Activated CD4-positive, CD25-positive, alpha-beta regulatory T cell treated with anti-CD3 and anti-CD28 coated beads, Interleukin-2, amount 50 U/mL, for 16 hours (primary cell): ENCODE measurements around the gene PLPPR5.
"Not testable (repeated sequence)": the region's sequence is repeated elsewhere in the genome, so short reads cannot be mapped to it uniquely, and the experiment has no call there.

Experiments
- DNase-seq: peaks from one replicate; pipeline ENCODE4 v3.0.0-alpha.2; 2020; ENCODE audit warnings: low read depth, low spot score

Gene PLPPR5, protein sequence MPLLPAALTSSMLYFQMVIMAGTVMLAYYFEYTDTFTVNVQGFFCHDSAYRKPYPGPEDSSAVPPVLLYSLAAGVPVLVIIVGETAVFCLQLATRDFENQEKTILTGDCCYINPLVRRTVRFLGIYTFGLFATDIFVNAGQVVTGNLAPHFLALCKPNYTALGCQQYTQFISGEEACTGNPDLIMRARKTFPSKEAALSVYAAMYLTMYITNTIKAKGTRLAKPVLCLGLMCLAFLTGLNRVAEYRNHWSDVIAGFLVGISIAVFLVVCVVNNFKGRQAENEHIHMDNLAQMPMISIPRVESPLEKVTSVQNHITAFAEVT

DNA sequence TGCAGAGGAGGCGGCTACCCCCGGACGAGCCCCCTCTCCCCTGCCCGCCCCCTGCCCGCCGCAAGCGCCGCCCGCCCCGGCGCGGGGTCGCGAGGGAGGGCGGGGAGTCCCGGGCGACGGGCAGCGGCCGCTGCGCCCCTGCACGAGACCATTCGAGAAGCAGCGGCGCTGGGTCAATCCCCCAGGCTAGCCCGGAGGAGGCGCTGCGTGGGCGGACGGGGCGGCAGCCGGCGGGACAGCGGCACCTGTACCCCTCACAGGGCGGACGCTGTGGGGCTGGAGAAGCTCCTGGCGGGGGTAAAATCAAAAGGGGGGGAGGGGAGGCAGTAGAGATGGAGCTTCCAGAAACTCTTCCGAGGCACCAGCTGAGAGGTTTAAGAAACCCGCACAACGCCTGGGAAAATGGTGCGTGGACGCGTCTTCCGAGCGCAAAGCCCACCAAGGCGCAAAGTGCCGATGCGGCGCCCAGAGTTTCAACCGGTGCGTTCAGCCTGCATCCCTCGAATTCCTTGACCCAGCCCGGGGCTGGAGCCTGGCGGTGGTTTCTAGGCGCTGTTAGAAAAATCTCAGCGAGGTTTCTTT, at the start of gene PLPPR5:
TSS of gene PLPPR5 (minus strand) at position 1 of the 582 bp plus-strand sequence. CDS start 190 bp downstream, outside the sequence.
- no peak for DNase-seq

DNA sequence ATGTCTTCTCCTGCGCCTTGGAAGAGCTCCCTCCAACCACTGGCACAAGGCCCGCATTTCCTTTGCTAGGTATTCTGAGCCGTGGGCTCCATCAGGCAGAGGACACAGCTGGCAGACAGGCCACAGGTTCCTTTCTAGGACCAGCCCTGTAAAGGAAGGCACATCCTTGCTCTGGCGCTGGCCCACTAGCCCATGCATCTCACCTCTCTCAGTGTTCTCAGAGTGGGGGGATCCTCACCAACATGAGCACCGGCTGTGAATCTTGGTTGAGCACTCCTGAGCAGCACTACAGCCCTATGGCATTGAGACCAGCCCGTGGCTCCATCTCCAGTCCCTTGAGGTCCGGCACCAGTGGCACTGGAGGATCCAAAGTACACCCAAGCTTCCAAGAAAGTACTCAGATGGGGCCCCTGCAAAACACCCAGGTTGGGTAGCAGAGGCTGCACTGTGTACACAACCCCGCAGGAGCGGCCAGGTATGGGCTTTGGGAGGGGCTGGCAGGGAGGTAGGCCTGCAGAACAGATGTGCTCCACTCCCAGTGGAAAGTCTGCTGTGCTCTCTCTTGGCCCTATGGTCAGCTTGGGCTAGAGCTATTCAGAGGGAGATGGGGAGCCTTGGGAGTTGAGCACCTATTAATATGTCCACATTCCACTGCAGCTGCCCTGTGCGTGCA, 47.1 kb upstream of the PLPPR5 start:
- DNase-seq: no peak

DNA sequence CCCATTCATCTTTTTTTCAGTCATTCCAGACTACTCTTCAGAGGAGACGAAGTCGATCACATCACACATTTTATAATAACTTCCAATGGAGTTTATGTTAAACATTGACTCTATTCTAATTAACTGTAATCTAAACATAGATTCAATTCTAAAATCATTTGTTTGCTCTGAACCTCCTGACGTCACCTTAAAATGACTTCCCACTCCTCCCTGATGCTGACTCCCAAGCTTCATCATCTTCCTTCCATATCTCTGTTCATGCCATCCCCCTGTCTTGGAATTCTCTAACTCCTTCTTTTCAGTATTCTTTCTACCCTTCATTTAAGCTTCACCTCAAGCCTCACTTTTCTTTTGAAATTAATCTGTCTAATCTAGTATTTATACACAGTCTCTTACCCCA, 45.1 kb upstream of the PLPPR5 start:
- DNase-seq: no peak

DNA sequence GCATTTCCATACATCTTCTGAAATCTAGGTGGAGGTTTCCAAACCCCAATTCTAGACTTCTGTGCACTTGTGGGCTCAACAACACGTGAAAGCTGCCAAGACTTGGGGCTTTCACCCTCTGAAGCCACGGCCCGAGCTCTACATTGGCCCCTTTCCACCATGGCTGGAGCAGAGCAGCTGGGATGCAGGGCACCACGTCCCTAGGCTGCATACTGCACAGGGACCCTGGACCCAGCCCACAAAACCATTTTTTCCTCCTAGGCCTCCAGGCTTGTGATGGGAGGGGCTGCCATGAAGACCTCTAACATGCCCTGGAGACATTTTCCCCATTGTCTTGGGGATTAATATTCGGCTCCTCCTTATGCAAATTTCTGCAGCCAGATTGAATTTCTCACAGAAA, 32.1 kb upstream of the PLPPR5 start:
- DNase-seq: not testable (repeated sequence)

DNA sequence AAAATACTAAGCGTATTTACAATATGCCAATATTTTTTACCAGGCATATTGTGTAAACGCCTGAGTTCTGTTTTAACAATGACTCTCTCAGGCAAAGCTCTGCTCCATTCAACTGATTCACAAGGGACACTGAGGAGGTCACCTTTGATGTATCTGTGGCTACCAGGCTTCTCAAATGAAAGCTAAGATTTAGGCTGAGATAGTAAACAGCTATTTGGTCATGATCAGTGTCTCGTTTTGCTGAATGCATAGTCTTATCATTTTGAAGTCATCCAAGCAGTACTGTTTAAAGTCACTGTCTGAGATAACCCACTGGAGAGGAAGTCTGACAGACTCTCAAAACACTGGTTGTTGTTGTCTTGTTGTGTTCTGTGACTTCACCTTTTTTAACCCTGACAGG, 13.7 kb upstream of the PLPPR5 start:
- no peak for DNase-seq

DNA sequence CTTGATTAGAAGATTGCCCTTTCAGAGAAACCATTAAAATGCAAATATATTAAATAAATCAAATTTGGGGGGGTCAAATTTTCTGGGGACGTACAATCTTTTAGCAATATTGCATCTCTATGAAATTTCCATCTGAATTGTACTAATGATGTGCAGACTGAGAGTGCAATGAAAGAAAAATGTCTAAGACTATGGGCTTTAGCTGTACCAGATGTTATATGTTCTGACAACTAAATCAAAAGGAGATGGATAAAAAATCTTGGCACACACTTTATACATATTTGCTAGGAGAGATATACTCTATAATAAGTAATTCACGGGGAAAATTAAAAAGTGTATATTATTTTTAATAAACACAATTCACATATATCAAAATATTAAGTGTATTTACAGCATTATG, 13.0 kb upstream of the PLPPR5 start:
- DNase-seq: no peak

DNA sequence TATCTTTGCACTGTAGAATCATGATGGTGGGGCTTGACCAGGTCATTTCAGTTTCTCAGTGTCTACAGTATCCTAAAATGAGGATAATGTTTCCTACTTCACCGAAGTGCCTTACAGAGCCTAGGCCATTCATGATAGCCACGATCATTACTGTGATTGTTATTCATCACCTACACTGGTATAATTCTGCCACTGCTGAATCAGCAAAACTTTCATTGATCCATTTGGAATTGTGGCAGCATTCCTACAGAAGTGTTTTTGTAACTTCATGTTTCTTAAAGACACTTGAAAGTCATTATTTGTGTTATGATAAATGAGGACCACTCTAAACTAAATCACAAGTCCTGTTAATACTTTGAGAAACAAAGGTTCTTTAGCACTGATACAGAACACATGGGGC, 6.0 kb upstream of the PLPPR5 start:
- DNase-seq: no peak

DNA sequence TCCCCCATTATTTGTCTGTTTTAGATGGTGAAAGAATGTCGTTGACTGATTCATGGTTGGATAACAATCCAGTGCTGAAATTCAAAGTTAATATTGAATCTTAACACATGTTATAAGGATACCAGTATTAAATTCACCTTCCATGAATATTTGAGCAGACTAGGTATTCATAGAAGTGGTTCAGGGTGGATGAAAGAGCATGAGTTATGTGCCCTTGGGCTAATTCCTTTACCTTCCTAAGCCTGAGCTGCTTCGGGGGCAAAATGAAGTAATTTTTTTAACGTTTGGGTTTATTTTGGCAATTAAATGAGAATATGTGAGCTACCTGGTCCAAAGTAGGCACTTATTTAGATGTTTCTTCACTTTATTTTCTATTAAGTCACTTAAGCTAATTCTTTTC, 2.7 kb upstream of the PLPPR5 start:
- DNase-seq: no peak

DNA sequence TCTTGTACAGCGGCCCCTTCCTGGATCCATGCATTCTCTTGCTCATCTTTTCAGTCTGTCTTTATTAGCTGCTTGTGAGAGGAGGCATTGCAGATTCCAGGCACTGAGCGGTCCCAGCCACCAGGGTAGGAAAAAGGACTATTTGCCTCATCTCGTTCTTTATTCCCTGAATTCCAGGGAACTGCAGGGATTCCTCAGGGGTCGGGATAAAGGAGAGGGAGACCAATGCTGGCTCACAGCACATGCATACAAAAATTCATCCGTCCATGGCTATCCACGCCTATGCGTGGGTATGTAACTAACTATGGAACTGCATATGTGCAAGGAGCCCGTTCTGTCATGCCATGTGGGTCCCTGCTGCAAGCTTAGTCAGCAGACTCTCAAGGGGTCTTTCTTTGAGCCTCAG, 879 bp upstream of the PLPPR5 start:
- no peak for DNase-seq

DNA sequence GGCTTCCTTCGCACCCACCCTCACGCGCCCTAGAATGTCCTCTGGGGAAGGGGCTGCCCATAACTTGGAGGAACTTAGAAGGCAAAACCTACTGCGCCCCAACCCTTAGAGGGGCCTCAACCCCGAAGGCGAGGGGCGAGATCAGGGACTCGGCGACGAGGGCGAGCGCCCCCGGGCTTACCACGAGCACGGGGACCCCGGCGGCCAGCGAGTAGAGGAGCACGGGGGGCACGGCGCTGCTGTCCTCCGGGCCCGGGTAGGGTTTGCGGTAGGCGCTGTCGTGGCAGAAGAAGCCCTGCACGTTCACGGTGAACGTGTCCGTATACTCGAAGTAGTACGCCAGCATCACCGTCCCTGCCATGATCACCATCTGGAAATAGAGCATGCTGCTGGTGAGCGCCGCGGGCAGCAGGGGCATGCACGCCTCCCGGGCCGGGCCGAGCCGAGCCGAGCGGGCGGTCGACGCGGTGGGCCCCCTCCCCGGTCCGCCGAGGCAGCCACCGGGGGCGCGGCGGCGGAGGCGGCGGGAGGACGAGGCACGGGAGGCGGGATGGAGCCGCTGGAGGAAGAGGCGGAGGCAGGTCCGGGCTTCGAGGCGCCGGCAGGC, 304 bp downstream of the PLPPR5 start:
- no peak for DNase-seq

DNA sequence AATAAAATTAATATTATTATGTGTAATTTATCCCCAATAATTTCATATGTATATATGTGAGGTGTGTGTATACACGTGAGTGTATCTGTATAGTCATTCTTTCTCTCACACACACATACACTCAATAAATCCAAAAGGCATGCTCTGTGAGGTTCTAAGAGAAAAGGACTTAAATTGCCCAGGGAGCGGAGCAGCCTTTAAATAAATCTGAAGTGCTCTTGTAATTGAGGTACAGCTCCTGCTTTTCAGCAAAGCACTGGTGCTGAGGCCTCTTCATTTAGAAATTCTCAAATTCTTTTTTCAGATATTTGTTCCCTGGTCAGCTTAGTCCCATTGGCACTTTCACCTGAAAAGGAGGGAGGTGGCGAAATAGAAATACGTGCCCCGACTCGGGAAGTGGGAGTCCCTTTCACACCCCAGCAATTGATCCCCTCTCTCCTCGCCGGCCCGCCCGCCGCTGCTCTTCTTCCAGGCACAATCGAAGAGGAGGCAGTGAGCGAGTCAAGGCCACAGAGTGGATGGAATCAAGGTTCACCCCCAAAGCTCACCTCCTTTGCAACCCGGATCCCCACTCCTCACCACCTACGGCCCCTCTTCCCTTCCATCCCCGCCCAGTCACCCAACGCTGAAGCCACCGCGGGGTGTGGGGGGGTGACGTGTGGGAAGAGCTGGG, 944 bp downstream of the PLPPR5 start:
- no peak for DNase-seq

DNA sequence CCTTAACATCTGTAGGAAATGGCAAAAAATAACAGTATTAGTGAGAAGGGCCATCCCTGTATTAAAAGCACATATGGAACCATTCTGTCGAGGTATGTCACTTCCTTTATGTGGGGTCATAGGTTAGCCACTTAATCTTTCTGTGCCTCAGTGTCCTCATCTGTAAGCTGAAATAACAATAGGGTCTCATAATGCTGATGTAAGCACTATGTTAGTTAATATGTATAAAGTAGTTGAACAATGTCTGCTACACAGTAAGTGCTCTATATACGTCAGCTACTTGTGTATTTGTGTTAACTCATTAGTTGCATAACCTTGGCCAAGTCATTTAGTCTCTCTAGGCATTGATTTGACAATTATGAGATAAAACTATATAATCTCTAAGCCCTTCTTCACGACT, 11.8 kb downstream of the PLPPR5 start:
- DNase-seq: no peak

DNA sequence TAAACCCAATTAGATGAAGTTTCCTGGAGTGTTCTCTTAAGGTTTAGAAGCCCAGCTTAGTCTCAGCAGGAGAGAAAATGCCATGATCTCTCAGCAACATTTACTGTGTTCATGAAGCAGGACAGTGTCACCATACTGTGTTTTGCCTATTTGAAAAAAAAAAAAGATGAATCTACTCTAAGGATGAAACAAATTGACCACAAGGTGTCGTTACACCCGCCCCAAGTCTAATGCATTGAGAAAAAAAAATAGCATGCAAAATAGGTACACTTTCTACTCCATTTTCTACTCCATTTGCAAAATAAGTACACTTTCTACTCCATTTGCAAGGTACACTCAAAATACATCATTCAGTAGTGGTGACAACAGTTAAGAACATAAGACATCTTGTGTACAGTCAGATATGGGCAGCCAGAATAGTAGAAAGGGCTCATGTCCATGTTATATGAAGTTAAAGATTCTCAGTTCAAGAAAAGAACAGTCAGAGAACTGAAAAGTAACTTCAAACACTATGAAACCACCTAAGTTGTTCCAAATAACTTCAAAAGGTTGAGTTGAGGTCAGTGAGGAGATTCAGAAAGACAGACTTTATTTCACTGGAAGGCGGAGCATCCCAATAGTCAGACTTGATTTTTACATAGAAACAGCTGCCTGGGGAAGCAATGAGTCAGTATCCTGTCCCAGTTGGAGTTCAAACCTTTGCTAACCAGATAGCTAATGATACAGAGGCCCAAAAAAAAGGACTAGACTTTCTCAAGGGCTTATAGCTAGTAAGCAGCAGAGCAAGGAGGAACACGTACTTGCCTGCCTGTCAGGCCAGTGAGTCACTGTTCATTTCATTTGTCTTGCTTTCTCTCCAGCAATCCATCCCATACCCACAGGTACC, 13.3 kb downstream of the PLPPR5 start:
- DNase-seq: no peak

DNA sequence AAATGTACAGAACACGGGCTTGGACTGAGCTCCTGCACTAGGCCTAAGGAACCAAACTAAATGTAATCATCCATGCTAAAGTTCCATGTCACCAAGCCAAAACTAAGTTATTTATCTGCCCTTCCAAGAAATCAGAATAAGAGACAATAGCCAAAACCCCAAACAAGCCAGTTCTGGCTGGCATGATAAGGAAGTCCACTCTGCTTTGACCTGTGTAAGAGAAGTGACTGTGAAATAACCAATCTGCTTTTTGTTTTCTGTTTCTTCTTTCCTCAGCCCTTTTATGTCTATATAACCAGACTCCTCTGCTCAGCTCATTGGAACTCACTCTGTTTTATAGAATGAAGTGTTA, 15.1 kb downstream of the PLPPR5 start:
- DNase-seq: no peak

DNA sequence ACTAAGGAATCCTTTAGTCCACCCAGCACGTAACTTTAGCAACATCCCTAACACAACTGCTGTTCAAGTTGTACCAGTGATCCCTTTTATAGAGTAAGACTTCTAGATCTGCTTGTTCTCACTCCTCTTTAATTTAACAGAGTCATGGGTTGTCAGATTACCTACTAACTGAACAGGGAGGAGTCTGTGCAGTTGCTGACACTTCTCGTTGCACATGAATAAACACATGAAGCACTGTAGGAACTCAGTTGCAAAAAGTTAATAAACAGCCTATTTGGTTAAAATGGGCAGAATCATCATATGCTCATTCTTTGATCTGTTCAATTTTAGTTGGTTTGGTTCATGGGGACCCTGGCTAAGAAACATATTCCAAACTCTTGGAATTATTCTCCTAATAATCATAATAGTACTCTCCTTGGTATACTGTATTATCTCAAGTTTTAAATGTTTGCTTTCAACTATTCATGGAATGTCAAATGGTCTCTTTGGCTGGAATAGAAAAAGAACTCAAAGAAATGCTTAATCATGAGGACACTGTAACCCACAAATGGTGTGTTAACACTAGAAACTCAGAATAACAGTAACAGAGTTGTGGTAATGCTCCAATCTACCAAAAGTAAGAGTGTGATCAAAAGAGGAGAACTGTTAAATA, 15.6 kb downstream of the PLPPR5 start:
- DNase-seq: no peak

DNA sequence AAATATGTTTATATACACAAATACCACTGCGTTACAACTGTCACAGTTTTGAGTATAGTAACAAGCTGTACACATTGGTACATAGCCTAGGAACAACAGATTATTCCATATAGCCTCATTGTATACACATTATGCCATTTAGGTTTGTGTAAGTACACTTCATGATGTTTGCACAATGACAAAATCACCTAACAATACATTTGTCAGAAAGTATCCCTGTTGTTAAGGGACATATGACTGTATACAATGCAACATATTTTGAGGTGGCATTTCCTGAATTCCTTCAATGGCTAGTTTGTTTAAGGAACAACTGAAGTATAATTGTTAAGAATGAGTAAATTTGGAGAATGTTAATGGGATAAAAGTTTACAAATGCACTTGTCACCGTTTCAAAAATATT, 19.0 kb downstream of the PLPPR5 start:
- DNase-seq: no peak

DNA sequence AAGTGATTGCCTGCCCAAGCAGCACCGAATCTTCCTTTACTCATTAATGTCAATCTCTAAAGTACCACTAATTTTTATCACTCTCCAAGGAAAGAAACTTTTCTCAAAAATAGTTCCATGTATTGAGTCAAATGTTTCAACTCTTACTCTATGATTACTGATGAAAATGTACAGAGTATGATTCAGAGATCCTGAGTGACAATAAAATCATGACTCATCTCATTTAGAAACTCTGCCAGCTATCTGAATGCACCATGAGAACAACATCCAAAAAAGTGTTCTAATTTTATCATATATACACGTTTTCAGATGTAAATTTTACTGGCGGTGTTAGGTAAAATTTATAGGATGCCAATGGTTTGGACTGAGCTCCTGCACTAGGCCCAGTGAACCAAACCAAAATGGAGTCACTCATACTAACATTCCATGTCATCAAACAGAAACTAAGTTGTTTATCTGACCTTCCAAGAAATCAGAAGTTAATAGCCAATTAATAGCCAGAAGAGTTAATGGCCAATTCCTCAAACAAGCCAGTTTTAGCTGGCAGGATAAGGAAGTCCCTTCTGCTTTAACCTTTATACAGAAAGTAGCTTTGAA, 22.6 kb downstream of the PLPPR5 start:
- DNase-seq: no peak

DNA sequence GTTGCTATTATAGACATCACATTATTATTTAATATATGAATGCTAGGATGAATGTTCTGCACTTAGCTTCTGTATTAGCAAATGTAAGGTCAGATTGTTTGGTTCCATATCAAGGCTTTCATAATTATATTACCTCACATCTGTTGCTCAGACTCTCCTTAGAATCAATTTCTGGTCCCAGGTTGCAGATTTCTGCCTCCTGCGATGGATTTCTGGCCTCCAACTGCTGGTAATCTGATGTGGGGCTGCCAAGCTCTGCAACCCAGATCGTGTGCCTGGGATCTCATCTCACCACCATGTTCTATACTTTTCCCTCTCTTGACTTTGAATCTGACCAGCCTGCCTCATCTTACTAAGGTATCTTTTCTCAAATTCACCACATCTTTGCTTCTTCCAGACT, 25.2 kb downstream of the PLPPR5 start:
- DNase-seq: no peak

DNA sequence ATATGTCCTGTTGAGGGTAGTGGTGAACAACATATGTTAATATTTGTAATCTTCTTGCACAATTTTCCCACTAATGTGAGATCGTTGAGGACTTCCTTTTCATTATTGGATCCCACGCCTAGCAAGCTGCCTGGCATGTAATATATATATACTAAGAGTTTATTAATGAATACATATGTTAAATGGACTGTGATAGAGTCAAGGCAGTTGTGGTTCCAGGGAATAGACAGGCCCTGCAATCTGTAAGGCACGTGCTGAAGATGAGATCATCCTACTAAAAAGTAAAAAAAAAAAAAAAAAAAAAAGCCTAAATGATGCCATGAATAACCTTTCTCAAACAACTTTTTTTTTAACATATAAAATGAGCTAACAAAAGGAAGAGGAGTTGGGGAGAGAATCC, 28.9 kb downstream of the PLPPR5 start:
- DNase-seq: no peak

DNA sequence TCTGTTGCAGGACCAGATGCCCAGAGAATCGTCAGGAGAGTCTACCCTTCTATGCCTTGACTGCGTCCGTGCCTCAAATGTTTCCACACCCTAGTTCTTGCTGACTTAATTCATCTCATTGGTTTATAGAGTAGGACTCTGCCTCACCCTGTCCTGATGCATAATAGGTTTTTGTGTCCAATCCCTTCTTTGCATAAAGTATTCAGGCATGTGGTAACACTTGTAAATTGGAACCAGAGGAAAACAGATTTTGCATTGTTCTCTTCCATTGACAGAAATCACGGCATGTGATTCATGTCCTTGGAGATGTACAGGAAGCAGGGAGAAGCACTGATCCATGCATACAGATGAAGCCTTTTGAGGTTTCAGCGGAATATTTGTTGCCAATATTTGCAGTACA, 29.5 kb downstream of the PLPPR5 start:
- no peak for DNase-seq
